H1 (cell line): ENCODE data around the gene GALK1. TPM values are rescaled to one million over a fixed set of nuclear protein-coding genes. Genes with fewer than 3 reads are reported as not detected.

Experiments
- CTCF ChIA-PET: fragments of 300-600 bp; sonication (Branson Sonifier 250); formaldehyde crosslinking; loops from one replicate; lab custom pipeline; 2021; ENCODE audit not compliant: partially characterized antibody; lab: Charles Lee
- POLR2A ChIA-PET: fragments of 300-600 bp; sonication (Branson Sonifier 250); formaldehyde crosslinking; loops from one replicate; lab custom pipeline; 2021; ENCODE audit warnings: inconsistent platforms; ENCODE audit not compliant: partially characterized antibody; lab: Charles Lee
- DNase-seq, 2 experiments: peaks; one replicate each; pipeline versions ENCODE4 v3.0.0 to v3.0.0-alpha.2; 2010 to 2022; ENCODE audit warnings: low spot score in 2 of 2, low read depth in 1 of 2, mixed read lengths in 1 of 2
- FAIRE-seq: peaks from 2 replicates; lab custom pipeline; 2011; peaks lifted over from hg19 to GRCh38; lab: Jason Lieb, UNC
- H2AFZ ChIP-seq: 2 replicates; pipeline ENCODE4 v1.8.1; 2012; ENCODE audit warnings: low read length, inconsistent platforms
- H2AK5ac ChIP-seq: 2 replicates; pipeline ENCODE4 v1.6.1; 2013; ENCODE audit warnings: low read depth, low read length
- H2BK120ac ChIP-seq: replicated peaks from 2 replicates; pipeline ENCODE3; 2013; ENCODE audit warnings: low read depth, low read length, inconsistent platforms
- H2BK12ac ChIP-seq: 2 replicates; pipeline ENCODE4 v1.6.1; 2013; ENCODE audit warnings: low read depth, low read length
- H2BK15ac ChIP-seq: 2 replicates; pipeline ENCODE4 v1.6.1; 2013; ENCODE audit warnings: low read length
- H2BK20ac ChIP-seq: 2 replicates; pipeline ENCODE4 v1.6.1; 2013; ENCODE audit warnings: low read length
- H2BK5ac ChIP-seq: 2 replicates; pipeline ENCODE4 v1.6.1; 2013; ENCODE audit warnings: low read depth, low read length
- H3K14ac ChIP-seq: 2 replicates; pipeline ENCODE4 v1.6.1; 2013; ENCODE audit warnings: inconsistent platforms; ENCODE audit not compliant: insufficient read length
- H3K18ac ChIP-seq: 2 replicates; pipeline ENCODE4 v1.6.1; 2013; ENCODE audit warnings: low read length; ENCODE audit errors: extremely low read depth
- H3K23ac ChIP-seq: 2 replicates; pipeline ENCODE4 v1.6.1; 2013; ENCODE audit warnings: inconsistent platforms; ENCODE audit not compliant: insufficient read length
- H3K23me2 ChIP-seq: 2 replicates; pipeline ENCODE4 v1.6.1; 2013; ENCODE audit warnings: low read depth, low read length
- H3K27ac ChIP-seq: 2 replicates; pipeline ENCODE4 v1.6.1; 2011; ENCODE audit warnings: low read depth, low read length, inconsistent platforms
- H3K27me3 ChIP-seq, 4 experiments: replicated peaks in 1 of 4; 1 replicate in 1 of 4; 2 replicates in 3 of 4; pipeline versions ENCODE4 v1.6.1 to v1.8.1; 2011 to 2013; ENCODE audit warnings: low read length in 3 of 4, mild to moderate bottlenecking in 3 of 4, inconsistent platforms in 2 of 4, mixed read lengths in 2 of 4, moderate library complexity in 1 of 4; ENCODE audit not compliant: control insufficient read depth in 3 of 4, insufficient read depth in 3 of 4; ENCODE audit errors: extremely low read depth in 1 of 4
- H3K36me3 ChIP-seq, 4 experiments: 2 replicates each; pipeline versions ENCODE4 v1.6.1 to v1.8.1; 2011 to 2013; ENCODE audit warnings: mild to moderate bottlenecking in 4 of 4, low read length in 3 of 4, moderate library complexity in 2 of 4, control low read depth in 1 of 4, inconsistent platforms in 1 of 4; ENCODE audit not compliant: insufficient read depth in 4 of 4, control insufficient read depth in 2 of 4
- H3K4ac ChIP-seq: replicated peaks from 2 replicates; pipeline ENCODE3; 2013; ENCODE audit warnings: low read length, low read depth, mixed read lengths, inconsistent platforms; ENCODE audit not compliant: insufficient read length
- H3K4me1 ChIP-seq, 4 experiments: replicated peaks in 1 of 4; 1 replicate in 1 of 4; 2 replicates in 3 of 4; pipeline versions ENCODE4 v1.6.1 to v1.8.1; 2011 to 2013; ENCODE audit warnings: low read length in 3 of 4, inconsistent platforms in 2 of 4, mixed read lengths in 1 of 4; ENCODE audit not compliant: insufficient read depth in 4 of 4, control insufficient read depth in 3 of 4
- H3K4me2 ChIP-seq, 2 experiments: 2 replicates each; pipeline versions ENCODE4 v1.6.1 to v1.8.1; 2011 to 2013; ENCODE audit warnings: low read depth in 2 of 2, low read length in 2 of 2, control low read depth in 1 of 2, inconsistent platforms in 1 of 2, mild to moderate bottlenecking in 1 of 2; ENCODE audit not compliant: insufficient read depth in 1 of 2
- H3K4me3 ChIP-seq, 4 experiments: fragments of 200-600, 300-600 bp in 1 of 4; sonication (generic), shearing (Covaris generic), sonication (Bioruptor Twin) in 1 of 4; 2 replicates each; pipeline versions ENCODE4 v1.5.1 to v1.8.1; 2011 to 2016; ENCODE audit warnings: low read length in 4 of 4, low read depth in 3 of 4, control low read depth in 2 of 4, inconsistent platforms in 2 of 4, mild to moderate bottlenecking in 2 of 4, mixed read lengths in 1 of 4, moderate library complexity in 1 of 4; ENCODE audit not compliant: insufficient read depth in 2 of 4; ENCODE audit errors: extremely low read depth in 1 of 4
- H3K56ac ChIP-seq: replicated peaks from 2 replicates; pipeline ENCODE3; 2013; ENCODE audit warnings: low read depth, mild to moderate bottlenecking, mixed read lengths, low read length, inconsistent platforms; ENCODE audit not compliant: insufficient read length
- H3K79me1 ChIP-seq: 2 replicates; pipeline ENCODE4 v1.6.1; 2013; ENCODE audit warnings: low read depth, low read length, control low read depth
- H3K79me2 ChIP-seq, 2 experiments: 2 replicates each; pipeline versions ENCODE4 v1.6.1 to v1.8.1; 2012 to 2013; ENCODE audit warnings: low read length in 2 of 2, mild to moderate bottlenecking in 2 of 2, inconsistent platforms in 1 of 2; ENCODE audit not compliant: insufficient read depth in 2 of 2, control insufficient read depth in 1 of 2
- H3K9ac ChIP-seq, 4 experiments: replicated peaks in 1 of 4; 1 replicate in 1 of 4; 2 replicates in 3 of 4; pipeline versions ENCODE4 v1.6.1 to v1.8.1; 2011 to 2013; ENCODE audit warnings: low read depth in 3 of 4, low read length in 3 of 4, control low read depth in 2 of 4, mild to moderate bottlenecking in 2 of 4, moderate library complexity in 2 of 4, inconsistent platforms in 1 of 4; ENCODE audit errors: extremely low read depth in 1 of 4
- H3K9me3 ChIP-seq, 2 experiments: 2 replicates each; pipeline versions ENCODE4 v1.6.1 to v1.8.1; 2012 to 2013; ENCODE audit warnings: mild to moderate bottlenecking in 2 of 2, moderate library complexity in 2 of 2, control low read depth in 1 of 2, inconsistent platforms in 1 of 2, low read depth in 1 of 2, low read length in 1 of 2, mixed read lengths in 1 of 2; ENCODE audit not compliant: insufficient read depth in 2 of 2
- H4K20me1 ChIP-seq, 2 experiments: replicated peaks in 1 of 2; 2 replicates each; pipeline versions ENCODE3 to v1.8.1; 2011 to 2013; ENCODE audit warnings: inconsistent platforms in 2 of 2, low read length in 2 of 2, mild to moderate bottlenecking in 1 of 2; ENCODE audit not compliant: insufficient read depth in 2 of 2, control insufficient read depth in 1 of 2
- H4K5ac ChIP-seq: 2 replicates; pipeline ENCODE4 v1.6.1; 2013; ENCODE audit warnings: low read length, low read depth, mixed read lengths, inconsistent platforms; ENCODE audit not compliant: insufficient read length
- H4K8ac ChIP-seq: 2 replicates; pipeline ENCODE4 v1.8.0; 2013; ENCODE audit warnings: mild to moderate bottlenecking, moderate library complexity, low read length, inconsistent platforms; ENCODE audit not compliant: insufficient read depth; ENCODE audit errors: extremely low read depth
- H4K91ac ChIP-seq: replicated peaks from 2 replicates; pipeline ENCODE3; 2013; ENCODE audit warnings: low read length, mixed read lengths, inconsistent platforms; ENCODE audit not compliant: insufficient read length
- ASH2L ChIP-seq: fragments of 200-600, 300-600 bp; sonication (generic); IDR thresholded peaks from one replicate; pipeline ENCODE4 v1.7.1; 2017; ENCODE audit warnings: low read length
- MAFK ChIP-seq: IDR thresholded peaks from 2 replicates; pipeline ENCODE4 v1.6.1; 2012; ENCODE audit warnings: low read depth, mild to moderate bottlenecking, improper control_type of control experiment, low read length
- WGBS, 2 experiments: shearing (Covaris generic) in 1 of 2; methylation state at CpG; one replicate each; pipeline versions ENCODE4 v1.1.6 to v1.1.7; 2013 to 2015; ENCODE audit warnings: low lambda C conversion rate in 2 of 2, mixed read lengths in 2 of 2, inconsistent platforms in 1 of 2, low coverage in 1 of 2, missing lambda C conversion rate in 1 of 2; ENCODE audit not compliant: insufficient replicate concordance in 2 of 2, insufficient coverage in 1 of 2, insufficient read length in 1 of 2; ENCODE audit errors: extremely low coverage in 1 of 2, missing lambda C conversion rate in 1 of 2; 5-methylcytosine and 5-hydroxymethylcytosine counted together
- polyA plus RNA-seq, 7 experiments: library from polyadenylated mRNA; depleted of rRNA in 3 of 7; stranded (reverse) in 5 of 7; unstranded in 2 of 7; fragments of >200 nt in 5 of 7; fragments of 200-250 nt in 2 of 7; gene quantifications; 1 replicate in 5 of 7; 2 replicates in 1 of 7; 4 replicates in 1 of 7; pipeline versions ENCODE4 v1.2.1 to v1.2.3, GENCODE V29; 2011 to 2013; ENCODE audit warnings: missing spikeins in 2 of 7, mixed read lengths in 2 of 7
- total RNA-seq: library from RNA; stranded (reverse); fragmentation: NEBNext Ultra II Directional; extraction: Animal tissue kit (Norgen Biotek cat#: 25700); gene quantifications from 2 replicates; pipeline ENCODE4 v1.2.1, GENCODE V29; 2021

GALK1 gene
- total and polyA plus RNA-seq, 2 of the 8 experiments (the other 6 are each of a cell fraction or from before 2014, with no cell fraction given) = 34.1 to 47.9 TPM

GRCh38 chr17:75756451-75757085, 8.4 kb downstream of the GALK1 start:
- no peak overlapping the region for H3K23ac ChIP-seq

More at GRCh38 chr17:75756451-75757085, 8.4 kb downstream of the GALK1 start:
- WGBS, 2 experiments = 94% methylated on average over 29 of the region's 29 CpGs; no CpG with 5 or more reads in 1 of the 2 experiments
- H2AFZ ChIP-seq = no peak overlapping the region
- DNase-seq (peak in 1 of 2 experiments; percentile 44), FAIRE-seq (no peak)
- H3K4ac ChIP-seq = no peak overlapping the region
- peaks cover 0 to 7% (median 3%) of the 10 kb centered on the region in 4 experiments; a peak in 4 of 7 replicates for H3K4me1 ChIP-seq
- no peak overlapping the region for H4K5ac ChIP-seq
- CTCF ChIA-PET = interaction anchor here (0.9 to 19.5 kb wide), 5 partner anchors 5 to 123 kb away, joined by 3 to 359 read pairs (median 177); partner anchors contain the start of genes GALK1, SMIM5 and UNK
- peaks cover 0 to 2% (median 0%) of the 10 kb centered on the region in 4 experiments; a peak in 2 of 7 replicates for H3K27me3 ChIP-seq
- no peak overlapping the region for H3K14ac ChIP-seq
- H2BK5ac ChIP-seq = no peak overlapping the region
- H3K79me1 ChIP-seq = no peaks in the 10 kb centered on the region
- H3K4me3 ChIP-seq = no peak overlapping the region
- no peak for TF ChIP-seq MAFK
- TF ChIP-seq ASH2L = no peak
- no peak overlapping the region for H2BK15ac ChIP-seq
- H2BK12ac ChIP-seq = no peak overlapping the region
- no peak overlapping the region for H3K27ac ChIP-seq
- H4K20me1 ChIP-seq = peaks cover 0 to 4% of the 10 kb centered on the region in 2 experiments
- no peak overlapping the region for H2AK5ac ChIP-seq
- H3K18ac ChIP-seq = no peak overlapping the region
- no peaks in the 10 kb centered on the region; the same call in 1 of the 2 replicates for H3K23me2 ChIP-seq
- H3K36me3 ChIP-seq = no peaks in the 10 kb centered on the region
- H4K8ac ChIP-seq = no peak overlapping the region
- no peak overlapping the region for H3K4me2 ChIP-seq
- no peak overlapping the region for H3K9ac ChIP-seq
- H3K79me2 ChIP-seq = no peaks in the 10 kb centered on the region
- POLR2A ChIA-PET = interaction anchor here (1.2 to 15.1 kb wide), 4 partner anchors 9 to 32 kb away, joined by 3 to 425 read pairs (median 8); partner anchors contain the start of gene GALK1
- no peaks in the 10 kb centered on the region for H3K9me3 ChIP-seq
- no peak overlapping the region for H2BK120ac ChIP-seq
- no peak overlapping the region for H4K91ac ChIP-seq
- no peak overlapping the region for H2BK20ac ChIP-seq
- H3K56ac ChIP-seq = no peak overlapping the region
